ENCODE results near the gene WASHC2C. TPM values are rescaled to one million over a fixed set of nuclear protein-coding genes. Genes with fewer than 3 reads are reported as not detected.
A peak's percentile ranks its signal among the peaks of the same experiment; 100 is the strongest.
"Not testable (repeated sequence)": the region's sequence is repeated elsewhere in the genome, so short reads cannot be mapped to it uniquely, and the experiment has no call there.

Gene WASHC2C, protein sequence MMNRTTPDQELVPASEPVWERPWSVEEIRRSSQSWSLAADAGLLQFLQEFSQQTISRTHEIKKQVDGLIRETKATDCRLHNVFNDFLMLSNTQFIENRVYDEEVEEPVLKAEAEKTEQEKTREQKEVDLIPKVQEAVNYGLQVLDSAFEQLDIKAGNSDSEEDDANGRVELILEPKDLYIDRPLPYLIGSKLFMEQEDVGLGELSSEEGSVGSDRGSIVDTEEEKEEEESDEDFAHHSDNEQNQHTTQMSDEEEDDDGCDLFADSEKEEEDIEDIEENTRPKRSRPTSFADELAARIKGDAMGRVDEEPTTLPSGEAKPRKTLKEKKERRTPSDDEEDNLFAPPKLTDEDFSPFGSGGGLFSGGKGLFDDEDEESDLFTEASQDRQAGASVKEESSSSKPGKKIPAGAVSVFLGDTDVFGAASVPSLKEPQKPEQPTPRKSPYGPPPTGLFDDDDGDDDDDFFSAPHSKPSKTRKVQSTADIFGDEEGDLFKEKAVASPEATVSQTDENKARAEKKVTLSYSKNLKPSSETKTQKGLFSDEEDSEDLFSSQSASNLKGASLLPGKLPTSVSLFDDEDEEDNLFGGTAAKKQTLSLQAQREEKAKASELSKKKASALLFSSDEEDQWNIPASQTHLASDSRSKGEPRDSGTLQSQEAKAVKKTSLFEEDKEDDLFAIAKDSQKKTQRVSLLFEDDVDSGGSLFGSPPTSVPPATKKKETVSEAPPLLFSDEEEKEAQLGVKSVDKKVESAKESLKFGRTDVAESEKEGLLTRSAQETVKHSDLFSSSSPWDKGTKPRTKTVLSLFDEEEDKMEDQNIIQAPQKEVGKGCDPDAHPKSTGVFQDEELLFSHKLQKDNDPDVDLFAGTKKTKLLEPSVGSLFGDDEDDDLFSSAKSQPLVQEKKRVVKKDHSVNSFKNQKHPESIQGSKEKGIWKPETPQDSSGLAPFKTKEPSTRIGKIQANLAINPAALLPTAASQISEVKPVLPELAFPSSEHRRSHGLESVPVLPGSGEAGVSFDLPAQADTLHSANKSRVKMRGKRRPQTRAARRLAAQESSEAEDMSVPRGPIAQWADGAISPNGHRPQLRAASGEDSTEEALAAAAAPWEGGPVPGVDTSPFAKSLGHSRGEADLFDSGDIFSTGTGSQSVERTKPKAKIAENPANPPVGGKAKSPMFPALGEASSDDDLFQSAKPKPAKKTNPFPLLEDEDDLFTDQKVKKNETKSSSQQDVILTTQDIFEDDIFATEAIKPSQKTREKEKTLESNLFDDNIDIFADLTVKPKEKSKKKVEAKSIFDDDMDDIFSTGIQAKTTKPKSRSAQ (N-terminal part only)
- 10 to 100 TPM; 24.1 to 46.8 (median 31.0) TPM for total RNA-seq

DNA sequence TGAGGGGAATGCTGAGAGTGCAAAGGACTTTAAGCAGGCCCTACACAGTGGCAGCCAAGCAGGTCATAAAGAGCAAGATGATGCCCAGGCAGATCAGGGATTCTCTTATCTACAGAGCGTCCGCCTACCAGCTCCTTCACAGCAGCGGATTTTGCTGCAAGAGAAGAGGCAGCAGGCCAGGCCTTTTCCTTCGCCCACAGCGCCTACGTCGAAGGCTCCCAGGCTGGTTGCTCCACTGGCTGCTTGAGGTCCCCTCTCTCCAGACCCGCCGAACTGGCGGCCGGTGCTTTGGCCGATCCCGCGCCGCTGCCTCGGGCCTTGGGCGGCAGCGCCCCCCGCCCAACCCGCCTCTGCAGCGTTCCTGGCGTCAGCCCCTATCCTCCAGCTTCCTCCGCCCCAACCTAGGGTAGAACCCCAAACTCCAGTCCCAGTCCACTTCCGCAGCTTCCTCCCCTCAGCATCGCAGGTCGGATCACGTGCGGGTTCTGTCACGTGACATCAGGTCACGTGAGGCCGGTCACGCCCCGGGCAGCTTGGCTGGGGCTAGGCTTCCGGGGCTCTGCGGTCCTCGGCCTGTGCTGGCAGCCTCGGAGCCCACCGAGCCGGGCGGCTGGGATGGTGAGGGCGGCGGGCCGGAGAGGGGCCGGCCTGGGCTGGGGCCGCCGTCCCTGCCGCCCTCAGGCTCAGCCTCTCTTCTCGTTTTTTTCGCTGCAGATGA, at the start of gene WASHC2C:
Gene WASHC2C, plus strand, starts transcription at position 564 of the 718 bp plus-strand sequence. Its CDS starts 52 bp downstream, at position 616.
- peak; percentile 90 for ATAC-seq (ENCODE audit: low FRiP score)
- TF ChIP-seq, protein P1, sequence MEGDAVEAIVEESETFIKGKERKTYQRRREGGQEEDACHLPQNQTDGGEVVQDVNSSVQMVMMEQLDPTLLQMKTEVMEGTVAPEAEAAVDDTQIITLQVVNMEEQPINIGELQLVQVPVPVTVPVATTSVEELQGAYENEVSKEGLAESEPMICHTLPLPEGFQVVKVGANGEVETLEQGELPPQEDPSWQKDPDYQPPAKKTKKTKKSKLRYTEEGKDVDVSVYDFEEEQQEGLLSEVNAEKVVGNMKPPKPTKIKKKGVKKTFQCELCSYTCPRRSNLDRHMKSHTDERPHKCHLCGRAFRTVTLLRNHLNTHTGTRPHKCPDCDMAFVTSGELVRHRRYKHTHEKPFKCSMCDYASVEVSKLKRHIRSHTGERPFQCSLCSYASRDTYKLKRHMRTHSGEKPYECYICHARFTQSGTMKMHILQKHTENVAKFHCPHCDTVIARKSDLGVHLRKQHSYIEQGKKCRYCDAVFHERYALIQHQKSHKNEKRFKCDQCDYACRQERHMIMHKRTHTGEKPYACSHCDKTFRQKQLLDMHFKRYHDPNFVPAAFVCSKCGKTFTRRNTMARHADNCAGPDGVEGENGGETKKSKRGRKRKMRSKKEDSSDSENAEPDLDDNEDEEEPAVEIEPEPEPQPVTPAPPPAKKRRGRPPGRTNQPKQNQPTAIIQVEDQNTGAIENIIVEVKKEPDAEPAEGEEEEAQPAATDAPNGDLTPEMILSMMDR (IDR thresholded peaks at IDR 0.05), result peak in 1 of 3 donors; percentile 6
- DNase-seq (ENCODE audit: low spot score), result peak; percentile 93

DNA sequence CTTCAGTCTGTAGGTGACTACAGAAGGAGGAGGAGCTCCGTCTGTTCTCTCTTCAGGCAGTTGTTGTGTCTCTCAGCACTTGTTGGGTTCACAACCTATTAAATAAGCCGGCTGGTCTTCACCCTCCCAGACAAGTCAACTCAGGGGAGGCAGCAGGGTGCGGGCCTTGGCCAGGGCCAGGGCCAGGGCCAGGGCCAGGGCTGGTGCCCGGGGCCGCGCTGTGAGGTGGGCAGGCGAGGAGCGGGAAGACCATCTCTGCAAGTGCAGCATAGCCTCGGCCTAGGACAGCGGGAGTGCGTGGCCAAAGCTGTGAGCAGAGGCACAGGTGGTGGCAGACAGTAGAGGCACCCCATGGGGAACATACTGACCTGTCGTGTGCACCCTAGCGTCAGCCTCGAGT, 48.6 kb upstream of the WASHC2C start:
- not testable (repeated sequence) for ATAC-seq (ENCODE audit: low FRiP score); DNase-seq (ENCODE audit: low spot score)

DNA sequence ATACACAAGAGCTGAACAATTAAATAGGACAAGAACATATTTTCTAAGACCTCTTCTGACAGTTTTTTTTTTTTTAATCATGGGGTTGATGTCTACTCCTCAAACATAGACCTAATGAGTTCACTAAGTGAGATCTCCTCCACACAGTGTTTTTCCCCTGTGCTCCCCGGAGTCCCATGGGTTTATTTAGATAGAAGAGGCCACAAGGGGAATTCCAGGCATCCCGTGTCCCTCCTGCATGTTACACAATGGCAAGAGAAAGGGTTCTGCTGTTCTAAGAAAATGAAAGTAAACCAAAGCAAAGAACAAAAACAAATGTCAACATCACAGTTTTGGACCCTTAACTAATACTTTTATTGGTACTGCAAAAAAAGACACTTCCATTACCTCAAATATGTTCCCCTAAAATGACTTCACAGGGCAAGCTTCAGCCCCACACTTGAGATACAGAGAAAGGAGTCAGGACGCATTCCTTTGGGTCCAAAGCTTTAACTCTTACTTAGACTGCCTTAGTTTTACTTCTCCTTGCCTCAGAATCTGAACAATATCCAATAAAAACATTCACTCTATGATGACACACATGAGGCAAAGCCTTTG, 16.8 kb upstream of the WASHC2C start:
- ATAC-seq (ENCODE audit: low FRiP score); DNase-seq (ENCODE audit: low spot score): not testable (repeated sequence)

DNA sequence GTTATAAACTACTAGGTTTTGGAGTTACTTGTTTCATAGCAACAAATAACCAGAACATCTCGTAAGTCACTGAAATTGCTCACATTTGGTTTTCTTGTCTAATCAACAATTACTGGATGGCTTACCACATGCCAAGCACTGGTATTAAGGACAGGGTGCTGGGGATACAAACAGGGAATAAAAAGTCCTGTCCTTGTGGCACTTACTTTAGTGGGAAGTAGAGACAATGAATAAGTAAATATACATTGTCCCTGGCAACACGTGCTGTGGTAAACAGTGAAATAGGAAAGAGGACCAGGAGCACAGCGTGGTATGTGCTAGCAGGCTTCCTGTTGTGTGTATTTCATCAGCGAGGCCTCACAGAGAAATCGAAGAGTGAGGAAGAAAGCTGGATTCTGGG, 15.8 kb upstream of the WASHC2C start:
- ATAC-seq (ENCODE audit: low FRiP score); DNase-seq (ENCODE audit: low spot score): not testable (repeated sequence)

DNA sequence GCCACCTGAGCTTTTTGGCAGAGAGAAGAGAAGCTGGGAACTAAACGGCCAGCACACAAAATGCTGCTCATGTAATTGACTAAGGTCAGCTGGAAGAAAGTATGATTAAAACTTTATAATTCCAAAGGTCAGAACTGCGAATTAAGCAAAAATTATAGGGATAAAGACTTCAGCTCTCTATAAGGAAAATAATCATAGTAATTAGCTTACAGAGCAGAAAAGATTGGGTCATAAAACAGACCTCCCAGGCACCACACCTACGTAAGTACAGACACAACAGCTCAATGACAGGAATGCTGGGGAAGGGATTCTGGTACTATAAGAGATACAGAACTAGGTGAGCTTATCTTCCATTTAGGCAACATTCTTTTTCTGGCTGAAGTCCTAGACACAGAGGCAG, 10.0 kb upstream of the WASHC2C start:
- not testable (repeated sequence) for ATAC-seq (ENCODE audit: low FRiP score); DNase-seq (ENCODE audit: low spot score)

DNA sequence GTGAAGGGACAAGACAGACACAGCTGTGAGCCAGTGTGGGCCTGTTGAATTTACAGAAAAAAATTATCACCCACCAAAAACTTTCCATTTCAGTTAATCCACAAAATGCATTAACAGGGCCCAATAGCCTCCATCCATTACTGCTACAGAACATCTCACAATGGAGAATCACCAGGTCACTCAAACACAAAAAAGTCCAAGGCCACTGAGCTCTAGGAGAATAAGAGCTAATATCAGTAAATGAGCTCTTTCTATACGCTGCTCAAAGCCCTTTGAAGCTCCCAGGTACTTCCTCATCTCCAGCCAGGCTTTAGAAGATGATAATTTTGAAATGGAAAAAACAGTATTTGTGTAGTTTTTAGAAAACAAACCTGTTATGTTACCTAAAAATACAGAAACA, 9.4 kb upstream of the WASHC2C start:
- not testable (repeated sequence) for ATAC-seq (ENCODE audit: low FRiP score); DNase-seq (ENCODE audit: low spot score)

DNA sequence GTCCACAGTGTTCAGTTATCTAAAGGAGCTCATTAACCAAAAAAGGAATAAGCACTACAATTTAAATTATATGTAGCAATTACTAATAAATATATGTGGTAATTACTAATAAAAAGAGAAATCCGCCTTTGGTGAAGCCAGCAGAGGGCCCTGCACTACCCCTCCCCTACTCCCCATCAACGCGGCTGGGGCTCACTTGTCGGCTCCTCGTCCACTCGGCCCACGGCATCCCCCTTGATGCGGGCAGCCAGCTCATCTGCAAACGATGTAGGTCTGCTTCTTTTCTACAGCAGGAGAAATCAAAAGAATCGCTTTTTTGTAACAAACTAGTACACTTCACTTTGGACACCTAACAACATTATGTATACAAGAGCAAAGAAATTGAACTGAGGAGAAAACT, 5.6 kb upstream of the WASHC2C start:
- not testable (repeated sequence) for DNase-seq (ENCODE audit: low spot score); ATAC-seq (ENCODE audit: low FRiP score)

DNA sequence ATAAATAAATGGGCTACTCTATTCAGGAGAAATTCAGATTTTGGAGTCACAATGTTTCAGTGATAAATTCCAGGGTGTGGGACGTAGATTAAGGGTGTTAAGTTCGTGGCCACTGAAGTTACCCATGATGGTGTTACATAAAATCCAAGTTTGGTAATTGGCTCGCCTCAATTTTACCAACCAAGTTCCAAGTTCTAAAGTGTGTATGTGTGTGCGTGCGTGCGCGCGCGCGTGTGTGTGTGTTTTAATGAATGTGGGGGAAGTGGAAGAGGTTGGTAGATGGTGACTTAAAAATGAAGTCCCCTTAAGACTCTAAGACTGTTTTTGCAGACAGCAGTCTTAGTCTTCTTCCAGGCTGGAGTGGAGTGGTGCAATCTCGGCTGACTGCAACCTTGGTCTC, 3.2 kb upstream of the WASHC2C start:
- ATAC-seq (ENCODE audit: low FRiP score), result not testable (repeated sequence)

DNA sequence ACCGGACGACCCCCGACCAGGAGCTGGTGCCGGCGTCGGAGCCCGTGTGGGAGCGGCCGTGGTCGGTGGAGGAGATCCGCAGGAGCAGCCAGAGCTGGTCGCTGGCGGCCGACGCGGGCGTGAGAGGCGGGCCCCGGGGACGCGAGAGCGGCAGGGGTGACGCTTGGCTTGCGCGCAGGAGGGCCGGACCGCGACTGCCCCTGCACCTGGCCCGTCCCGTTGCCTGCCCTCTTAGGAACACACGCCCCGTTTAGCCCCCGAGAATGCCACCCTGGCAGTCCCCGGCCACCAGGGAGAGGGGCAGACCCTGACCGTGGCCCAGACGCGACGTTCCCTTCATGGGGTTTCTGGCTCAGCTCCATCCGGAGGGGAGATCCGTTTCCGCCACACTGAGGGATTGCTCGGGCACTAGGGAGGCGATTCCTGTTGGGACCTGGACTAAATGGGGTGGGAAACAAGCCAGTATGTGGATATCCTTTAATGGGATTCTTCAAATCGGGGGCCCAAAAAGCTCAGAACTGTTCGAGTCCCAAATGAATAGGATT, 427 bp downstream of the WASHC2C start:
- not testable (repeated sequence) for DNase-seq (ENCODE audit: low spot score)
- peak; percentile 63 for ATAC-seq (ENCODE audit: low FRiP score)

More for the DNA sequence above, 3.2 kb upstream of the WASHC2C start:
- DNase-seq (ENCODE audit: low spot score), result not testable (repeated sequence)

DNA sequence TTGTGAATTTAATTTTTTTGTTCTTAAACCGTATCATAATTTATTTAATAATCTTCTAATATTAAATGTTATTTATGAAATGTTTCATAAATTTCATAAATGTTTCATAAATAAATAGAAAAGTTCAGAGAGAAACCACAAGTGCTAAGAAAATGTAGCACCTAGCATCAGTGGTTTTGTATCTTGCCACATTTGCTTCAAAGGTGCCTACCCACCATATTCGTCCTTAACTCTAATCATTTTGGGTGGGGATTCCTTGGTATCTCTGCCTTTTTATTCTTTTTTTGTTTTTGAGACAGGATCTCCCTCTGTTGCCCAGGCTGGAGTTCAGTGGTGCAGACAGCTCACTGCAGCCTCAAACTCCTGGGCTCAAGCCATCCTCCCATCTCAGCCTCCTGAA, 7.4 kb downstream of the WASHC2C start:
- ATAC-seq (ENCODE audit: low FRiP score); DNase-seq (ENCODE audit: low spot score): not testable (repeated sequence)

DNA sequence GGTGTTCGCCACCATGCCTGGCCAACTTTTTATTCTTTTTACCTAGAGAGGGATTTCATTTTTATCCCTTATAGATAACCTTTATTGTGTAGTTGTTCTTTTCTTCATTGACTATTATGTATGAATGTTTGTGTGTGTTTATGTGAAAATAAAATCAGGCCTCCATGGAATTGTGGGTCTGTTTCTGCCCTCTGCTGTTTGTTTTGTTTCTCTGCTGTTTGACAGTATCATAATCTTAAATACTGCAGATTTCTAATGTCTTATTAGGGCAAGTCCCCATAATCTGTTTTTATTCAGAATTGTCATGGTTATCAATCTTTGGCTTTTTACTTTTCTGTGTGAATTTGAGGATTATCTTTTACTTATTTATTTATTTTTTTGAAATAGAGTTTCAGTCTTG, 7.8 kb downstream of the WASHC2C start:
- DNase-seq (ENCODE audit: low spot score); ATAC-seq (ENCODE audit: low FRiP score): not testable (repeated sequence)

DNA sequence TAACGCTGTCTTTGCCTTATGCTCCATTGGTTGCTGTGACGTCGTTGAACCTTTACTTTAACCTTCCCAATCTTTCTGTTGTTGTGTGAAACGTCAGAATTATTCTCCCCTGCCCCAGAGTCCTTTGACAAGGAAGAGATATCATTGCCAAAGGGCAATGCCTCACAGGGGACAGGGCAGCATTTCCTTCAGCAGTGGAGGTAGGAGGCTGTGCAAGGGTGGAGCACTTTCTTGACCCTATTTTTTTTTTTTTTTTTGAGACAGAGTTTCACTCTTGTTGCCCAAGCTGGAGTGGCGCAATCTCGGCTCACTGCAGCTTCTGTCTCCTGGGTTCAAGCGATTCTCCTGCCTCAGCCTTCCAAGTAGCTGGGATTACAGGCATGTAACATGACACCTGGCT, 14.5 kb downstream of the WASHC2C start:
- ATAC-seq (ENCODE audit: low FRiP score); DNase-seq (ENCODE audit: low spot score): not testable (repeated sequence)

DNA sequence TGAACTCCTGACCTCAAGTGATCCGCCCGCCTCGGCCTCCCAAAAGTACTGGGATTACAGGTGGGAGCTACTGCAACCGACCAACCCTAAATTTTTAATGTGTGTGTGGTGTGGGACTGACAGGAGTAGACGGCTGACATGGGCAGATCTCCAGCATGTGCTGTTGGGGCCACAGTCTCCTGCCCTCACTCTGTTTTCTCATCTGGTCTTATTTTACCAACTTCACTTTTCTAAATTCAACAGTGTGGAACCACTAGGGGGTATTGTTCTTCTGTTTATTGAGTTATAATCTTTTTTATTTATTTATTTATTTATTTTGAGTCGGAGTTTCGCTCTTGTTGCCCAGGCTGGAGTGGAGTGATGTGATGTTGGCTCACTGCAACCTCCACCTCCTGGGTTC, 14.9 kb downstream of the WASHC2C start:
- DNase-seq (ENCODE audit: low spot score); ATAC-seq (ENCODE audit: low FRiP score): not testable (repeated sequence)

DNA sequence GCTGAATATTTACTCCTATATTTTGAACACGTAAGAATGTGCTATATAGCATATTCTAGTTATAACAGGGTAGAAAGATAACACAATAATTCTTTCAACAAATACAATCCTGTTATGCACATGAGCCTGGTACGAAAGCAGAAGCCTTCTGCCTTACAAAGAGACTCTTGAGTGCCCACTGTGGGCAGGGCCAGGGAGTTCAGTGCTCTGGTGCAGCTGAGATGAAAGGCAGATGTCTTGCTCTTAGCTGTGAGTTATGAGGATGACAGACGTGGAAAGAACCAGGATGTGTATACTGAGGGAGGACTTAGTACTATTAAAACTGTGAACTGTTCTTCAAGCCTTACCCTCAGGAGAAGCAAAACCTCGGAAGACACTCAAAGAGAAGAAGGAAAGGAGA, 24.1 kb downstream of the WASHC2C start:
- DNase-seq (ENCODE audit: low spot score); ATAC-seq (ENCODE audit: low FRiP score): not testable (repeated sequence)

DNA sequence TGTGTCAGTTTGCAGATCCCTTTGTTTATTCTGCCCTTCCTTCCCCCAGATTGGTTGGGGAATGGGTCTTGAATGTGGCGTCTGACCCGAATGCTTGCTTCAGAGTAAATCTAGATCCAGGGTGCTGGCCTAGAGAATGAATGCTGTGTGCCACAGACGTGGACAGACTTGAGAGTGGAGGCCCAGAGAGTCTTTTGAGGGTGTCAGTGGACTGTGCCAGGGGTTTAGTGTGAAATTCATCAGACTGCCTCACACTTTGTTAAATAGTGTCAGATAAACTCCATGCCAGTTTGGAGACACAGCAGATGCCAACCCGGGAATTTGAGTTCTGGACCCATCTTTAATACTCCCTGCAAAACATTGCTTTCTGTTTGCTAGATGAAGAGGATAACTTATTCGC, 25.1 kb downstream of the WASHC2C start:
- not testable (repeated sequence) for ATAC-seq (ENCODE audit: low FRiP score); DNase-seq (ENCODE audit: low spot score)

DNA sequence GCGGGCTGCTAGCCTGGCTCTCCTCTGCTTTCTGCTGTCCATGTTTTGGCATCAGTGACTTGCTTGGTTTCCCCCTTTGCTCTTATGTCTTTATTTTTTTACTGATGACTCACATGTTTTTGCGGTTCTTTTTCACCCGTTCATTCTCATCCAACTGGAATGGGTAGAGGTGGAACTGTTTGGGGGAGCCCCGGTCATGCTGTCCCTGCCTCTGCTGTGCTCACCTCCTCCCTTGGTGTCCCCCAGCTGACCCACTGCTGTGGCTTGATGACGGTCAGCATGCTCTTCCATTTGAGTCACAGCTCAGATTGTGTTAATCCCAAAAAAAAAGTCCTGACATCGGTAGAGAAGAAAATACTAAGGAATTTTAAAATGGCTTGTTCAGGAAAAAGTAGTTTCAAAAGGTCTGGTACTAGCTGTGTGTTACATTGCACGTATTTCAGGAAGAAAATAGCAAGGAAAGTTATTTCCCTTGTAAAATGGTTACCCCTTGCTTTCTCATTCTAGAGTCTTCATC, 27.0 kb downstream of the WASHC2C start:
- not testable (repeated sequence) for ATAC-seq (ENCODE audit: low FRiP score); DNase-seq (ENCODE audit: low spot score)

Measured in omental fat pad (tissue), 4 donors.